H1 (cell line): ENCODE measurements around the gene FGF21. TPM values are rescaled to one million over a fixed set of nuclear protein-coding genes. Genes with fewer than 3 reads are reported as not detected.

Experiments used
- CTCF ChIA-PET: fragments of 300-600 bp; sonication (Branson Sonifier 250); formaldehyde crosslinking; loops from one replicate; lab custom pipeline; 2021; ENCODE audit not compliant: partially characterized antibody; lab: Charles Lee
- POLR2A ChIA-PET: fragments of 300-600 bp; sonication (Branson Sonifier 250); formaldehyde crosslinking; loops from one replicate; lab custom pipeline; 2021; ENCODE audit warnings: inconsistent platforms; ENCODE audit not compliant: partially characterized antibody; lab: Charles Lee
- DNase-seq, 2 experiments: peaks; one replicate each; pipeline versions ENCODE4 v3.0.0 to v3.0.0-alpha.2; 2010 to 2022; ENCODE audit warnings: low spot score in 2 of 2, low read depth in 1 of 2, mixed read lengths in 1 of 2
- FAIRE-seq: peaks from 2 replicates; lab custom pipeline; 2011; peaks lifted over from hg19 to GRCh38; lab: Jason Lieb, UNC
- H2AFZ ChIP-seq: 2 replicates; pipeline ENCODE4 v1.8.1; 2012; ENCODE audit warnings: low read length, inconsistent platforms
- H2AK5ac ChIP-seq: 2 replicates; pipeline ENCODE4 v1.6.1; 2013; ENCODE audit warnings: low read depth, low read length
- H2BK120ac ChIP-seq: replicated peaks from 2 replicates; pipeline ENCODE3; 2013; ENCODE audit warnings: low read depth, low read length, inconsistent platforms
- H2BK12ac ChIP-seq: 2 replicates; pipeline ENCODE4 v1.6.1; 2013; ENCODE audit warnings: low read depth, low read length
- H2BK15ac ChIP-seq: 2 replicates; pipeline ENCODE4 v1.6.1; 2013; ENCODE audit warnings: low read length
- H2BK20ac ChIP-seq: 2 replicates; pipeline ENCODE4 v1.6.1; 2013; ENCODE audit warnings: low read length
- H2BK5ac ChIP-seq: 2 replicates; pipeline ENCODE4 v1.6.1; 2013; ENCODE audit warnings: low read depth, low read length
- H3K14ac ChIP-seq: 2 replicates; pipeline ENCODE4 v1.6.1; 2013; ENCODE audit warnings: inconsistent platforms; ENCODE audit not compliant: insufficient read length
- H3K18ac ChIP-seq: 2 replicates; pipeline ENCODE4 v1.6.1; 2013; ENCODE audit warnings: low read length; ENCODE audit errors: extremely low read depth
- H3K23ac ChIP-seq: 2 replicates; pipeline ENCODE4 v1.6.1; 2013; ENCODE audit warnings: inconsistent platforms; ENCODE audit not compliant: insufficient read length
- H3K23me2 ChIP-seq: 2 replicates; pipeline ENCODE4 v1.6.1; 2013; ENCODE audit warnings: low read depth, low read length
- H3K27ac ChIP-seq: 2 replicates; pipeline ENCODE4 v1.6.1; 2011; ENCODE audit warnings: low read depth, low read length, inconsistent platforms
- H3K27me3 ChIP-seq, 4 experiments: replicated peaks in 1 of 4; 1 replicate in 1 of 4; 2 replicates in 3 of 4; pipeline versions ENCODE4 v1.6.1 to v1.8.1; 2011 to 2013; ENCODE audit warnings: low read length in 3 of 4, mild to moderate bottlenecking in 3 of 4, inconsistent platforms in 2 of 4, mixed read lengths in 2 of 4, moderate library complexity in 1 of 4; ENCODE audit not compliant: control insufficient read depth in 3 of 4, insufficient read depth in 3 of 4; ENCODE audit errors: extremely low read depth in 1 of 4
- H3K36me3 ChIP-seq, 4 experiments: 2 replicates each; pipeline versions ENCODE4 v1.6.1 to v1.8.1; 2011 to 2013; ENCODE audit warnings: mild to moderate bottlenecking in 4 of 4, low read length in 3 of 4, moderate library complexity in 2 of 4, control low read depth in 1 of 4, inconsistent platforms in 1 of 4; ENCODE audit not compliant: insufficient read depth in 4 of 4, control insufficient read depth in 2 of 4
- H3K4ac ChIP-seq: replicated peaks from 2 replicates; pipeline ENCODE3; 2013; ENCODE audit warnings: low read length, low read depth, mixed read lengths, inconsistent platforms; ENCODE audit not compliant: insufficient read length
- H3K4me1 ChIP-seq, 4 experiments: replicated peaks in 1 of 4; 1 replicate in 1 of 4; 2 replicates in 3 of 4; pipeline versions ENCODE4 v1.6.1 to v1.8.1; 2011 to 2013; ENCODE audit warnings: low read length in 3 of 4, inconsistent platforms in 2 of 4, mixed read lengths in 1 of 4; ENCODE audit not compliant: insufficient read depth in 4 of 4, control insufficient read depth in 3 of 4
- H3K4me2 ChIP-seq, 2 experiments: 2 replicates each; pipeline versions ENCODE4 v1.6.1 to v1.8.1; 2011 to 2013; ENCODE audit warnings: low read depth in 2 of 2, low read length in 2 of 2, control low read depth in 1 of 2, inconsistent platforms in 1 of 2, mild to moderate bottlenecking in 1 of 2; ENCODE audit not compliant: insufficient read depth in 1 of 2
- H3K4me3 ChIP-seq, 4 experiments: fragments of 200-600, 300-600 bp in 1 of 4; sonication (generic), shearing (Covaris generic), sonication (Bioruptor Twin) in 1 of 4; 2 replicates each; pipeline versions ENCODE4 v1.5.1 to v1.8.1; 2011 to 2016; ENCODE audit warnings: low read length in 4 of 4, low read depth in 3 of 4, control low read depth in 2 of 4, inconsistent platforms in 2 of 4, mild to moderate bottlenecking in 2 of 4, mixed read lengths in 1 of 4, moderate library complexity in 1 of 4; ENCODE audit not compliant: insufficient read depth in 2 of 4; ENCODE audit errors: extremely low read depth in 1 of 4
- H3K56ac ChIP-seq: replicated peaks from 2 replicates; pipeline ENCODE3; 2013; ENCODE audit warnings: low read depth, mild to moderate bottlenecking, mixed read lengths, low read length, inconsistent platforms; ENCODE audit not compliant: insufficient read length
- H3K79me1 ChIP-seq: 2 replicates; pipeline ENCODE4 v1.6.1; 2013; ENCODE audit warnings: low read depth, low read length, control low read depth
- H3K79me2 ChIP-seq, 2 experiments: 2 replicates each; pipeline versions ENCODE4 v1.6.1 to v1.8.1; 2012 to 2013; ENCODE audit warnings: low read length in 2 of 2, mild to moderate bottlenecking in 2 of 2, inconsistent platforms in 1 of 2; ENCODE audit not compliant: insufficient read depth in 2 of 2, control insufficient read depth in 1 of 2
- H3K9ac ChIP-seq, 4 experiments: replicated peaks in 1 of 4; 1 replicate in 1 of 4; 2 replicates in 3 of 4; pipeline versions ENCODE4 v1.6.1 to v1.8.1; 2011 to 2013; ENCODE audit warnings: low read depth in 3 of 4, low read length in 3 of 4, control low read depth in 2 of 4, mild to moderate bottlenecking in 2 of 4, moderate library complexity in 2 of 4, inconsistent platforms in 1 of 4; ENCODE audit errors: extremely low read depth in 1 of 4
- H3K9me3 ChIP-seq, 2 experiments: 2 replicates each; pipeline versions ENCODE4 v1.6.1 to v1.8.1; 2012 to 2013; ENCODE audit warnings: mild to moderate bottlenecking in 2 of 2, moderate library complexity in 2 of 2, control low read depth in 1 of 2, inconsistent platforms in 1 of 2, low read depth in 1 of 2, low read length in 1 of 2, mixed read lengths in 1 of 2; ENCODE audit not compliant: insufficient read depth in 2 of 2
- H4K20me1 ChIP-seq, 2 experiments: replicated peaks in 1 of 2; 2 replicates each; pipeline versions ENCODE3 to v1.8.1; 2011 to 2013; ENCODE audit warnings: inconsistent platforms in 2 of 2, low read length in 2 of 2, mild to moderate bottlenecking in 1 of 2; ENCODE audit not compliant: insufficient read depth in 2 of 2, control insufficient read depth in 1 of 2
- H4K5ac ChIP-seq: 2 replicates; pipeline ENCODE4 v1.6.1; 2013; ENCODE audit warnings: low read length, low read depth, mixed read lengths, inconsistent platforms; ENCODE audit not compliant: insufficient read length
- H4K8ac ChIP-seq: 2 replicates; pipeline ENCODE4 v1.8.0; 2013; ENCODE audit warnings: mild to moderate bottlenecking, moderate library complexity, low read length, inconsistent platforms; ENCODE audit not compliant: insufficient read depth; ENCODE audit errors: extremely low read depth
- H4K91ac ChIP-seq: replicated peaks from 2 replicates; pipeline ENCODE3; 2013; ENCODE audit warnings: low read length, mixed read lengths, inconsistent platforms; ENCODE audit not compliant: insufficient read length
- CBX5 ChIP-seq: fragments of 300-800, 300-1000 bp; sonication (generic); IDR thresholded peaks from 2 replicates; pipeline ENCODE4 v1.7.1; 2016; ENCODE audit warnings: antibody characterized with exemption, low read length, low read depth
- CTCF ChIP-seq, 3 experiments: IDR thresholded peaks; 1 replicate in 2 of 3; 2 replicates in 1 of 3; pipeline versions ENCODE4 v1.5.1 to v1.6.1; 2011; ENCODE audit warnings: low read length in 3 of 3, mild to moderate bottlenecking in 3 of 3, inconsistent platforms in 2 of 3, low read depth in 1 of 3, moderate library complexity in 1 of 3; ENCODE audit not compliant: insufficient read depth in 1 of 3; ENCODE audit errors: control extremely low read depth in 1 of 3
- SIRT6 ChIP-seq: IDR thresholded peaks from one replicate; pipeline ENCODE4 v1.7.1; 2012; ENCODE audit warnings: low read length, inconsistent platforms
- ZNF274 ChIP-seq: IDR thresholded peaks from 2 replicates; pipeline ENCODE4 v1.7.0; 2012; ENCODE audit warnings: low read length, borderline replicate concordance; ENCODE audit errors: extremely low read depth
- WGBS, 2 experiments: shearing (Covaris generic) in 1 of 2; methylation state at CpG; one replicate each; pipeline versions ENCODE4 v1.1.6 to v1.1.7; 2013 to 2015; ENCODE audit warnings: low lambda C conversion rate in 2 of 2, mixed read lengths in 2 of 2, inconsistent platforms in 1 of 2, low coverage in 1 of 2, missing lambda C conversion rate in 1 of 2; ENCODE audit not compliant: insufficient replicate concordance in 2 of 2, insufficient coverage in 1 of 2, insufficient read length in 1 of 2; ENCODE audit errors: extremely low coverage in 1 of 2, missing lambda C conversion rate in 1 of 2; 5-methylcytosine and 5-hydroxymethylcytosine counted together
- polyA plus RNA-seq, 7 experiments: library from polyadenylated mRNA; depleted of rRNA in 3 of 7; stranded (reverse) in 5 of 7; unstranded in 2 of 7; fragments of >200 nt in 5 of 7; fragments of 200-250 nt in 2 of 7; gene quantifications; 1 replicate in 5 of 7; 2 replicates in 1 of 7; 4 replicates in 1 of 7; pipeline versions ENCODE4 v1.2.1 to v1.2.3, GENCODE V29; 2011 to 2013; ENCODE audit warnings: missing spikeins in 2 of 7, mixed read lengths in 2 of 7
- total RNA-seq: library from RNA; stranded (reverse); fragmentation: NEBNext Ultra II Directional; extraction: Animal tissue kit (Norgen Biotek cat#: 25700); gene quantifications from 2 replicates; pipeline ENCODE4 v1.2.1, GENCODE V29; 2021
- TF ChIP-seq, protein P1 (sequence below): IDR thresholded peaks from 2 replicates; pipeline ENCODE4 v1.6.1; 2012; ENCODE audit warnings: inconsistent platforms
- TF ChIP-seq, protein P2 (sequence below): IDR thresholded peaks from 2 replicates; pipeline ENCODE4 v1.6.1; 2012; ENCODE audit warnings: low read length, inconsistent platforms

Gene FGF21
- total and polyA plus RNA-seq, 2 of the 8 experiments (the other 6 are each of a cell fraction or from before 2014, with no cell fraction given) = 0.48 to 0.80 TPM

- no peak overlapping the region for H3K27ac ChIP-seq
- POLR2A ChIA-PET = no interaction called here
- H3K23me2 ChIP-seq = peaks cover 5% of the 10 kb centered on the region; the same call in 1 of the 2 replicates
- 91% methylated on average over 4 of the region's 4 CpGs; no CpG with 5 or more reads in 1 of the 2 experiments for WGBS, 2 experiments
- no peak overlapping the region for H4K8ac ChIP-seq
- TF ChIP-seq, protein P1, sequence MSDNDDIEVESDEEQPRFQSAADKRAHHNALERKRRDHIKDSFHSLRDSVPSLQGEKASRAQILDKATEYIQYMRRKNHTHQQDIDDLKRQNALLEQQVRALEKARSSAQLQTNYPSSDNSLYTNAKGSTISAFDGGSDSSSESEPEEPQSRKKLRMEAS = no peak
- TF ChIP-seq CTCF (IDR thresholded peaks at IDR 0.05; ENCODE audit: control extremely low read depth in 1 of 3, insufficient read depth in 1 of 3, low read depth in 1 of 3, low read length in 3 of 3) (no peak), SIRT6 (no peak), CBX5 (no peak), ZNF274 (no peak)
- TF ChIP-seq, protein P2, sequence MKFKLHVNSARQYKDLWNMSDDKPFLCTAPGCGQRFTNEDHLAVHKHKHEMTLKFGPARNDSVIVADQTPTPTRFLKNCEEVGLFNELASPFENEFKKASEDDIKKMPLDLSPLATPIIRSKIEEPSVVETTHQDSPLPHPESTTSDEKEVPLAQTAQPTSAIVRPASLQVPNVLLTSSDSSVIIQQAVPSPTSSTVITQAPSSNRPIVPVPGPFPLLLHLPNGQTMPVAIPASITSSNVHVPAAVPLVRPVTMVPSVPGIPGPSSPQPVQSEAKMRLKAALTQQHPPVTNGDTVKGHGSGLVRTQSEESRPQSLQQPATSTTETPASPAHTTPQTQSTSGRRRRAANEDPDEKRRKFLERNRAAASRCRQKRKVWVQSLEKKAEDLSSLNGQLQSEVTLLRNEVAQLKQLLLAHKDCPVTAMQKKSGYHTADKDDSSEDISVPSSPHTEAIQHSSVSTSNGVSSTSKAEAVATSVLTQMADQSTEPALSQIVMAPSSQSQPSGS = no peak
- DNase-seq = no peak
- H3K4me3 ChIP-seq = no peak overlapping the region
- no peak overlapping the region for H2BK120ac ChIP-seq
- no peak overlapping the region for H4K5ac ChIP-seq
- no peaks in the 10 kb centered on the region for H3K79me1 ChIP-seq
- H3K9me3 ChIP-seq = no peaks in the 10 kb centered on the region
- H3K56ac ChIP-seq = no peak overlapping the region
- H4K20me1 ChIP-seq = no peaks in the 10 kb centered on the region
- H3K4me2 ChIP-seq = no peak overlapping the region
- H2AFZ ChIP-seq = no peak overlapping the region
- H4K91ac ChIP-seq = no peak overlapping the region
- peaks cover 0 to 7% (median 0%) of the 10 kb centered on the region in 4 experiments; a peak in 4 of 7 replicates for H3K4me1 ChIP-seq
- no peak overlapping the region for H3K18ac ChIP-seq
- no peak overlapping the region for H2BK20ac ChIP-seq
- H3K14ac ChIP-seq = no peak overlapping the region
- no peaks in the 10 kb centered on the region for H3K36me3 ChIP-seq
- H2BK12ac ChIP-seq = no peak overlapping the region
- no peak overlapping the region for H3K9ac ChIP-seq
- H3K79me2 ChIP-seq = no peaks in the 10 kb centered on the region
- no peak overlapping the region for H2AK5ac ChIP-seq
- CTCF ChIA-PET = no interaction called here
- no peak overlapping the region for H2BK15ac ChIP-seq
- no peak overlapping the region for H2BK5ac ChIP-seq
- H3K4ac ChIP-seq = no peak overlapping the region
- H3K27me3 ChIP-seq = no peaks in the 10 kb centered on the region
- FAIRE-seq = no peak
- no peak overlapping the region for H3K23ac ChIP-seq
Observed at GRCh38 chr19:48731452-48731851, 23.9 kb upstream of the FGF21 start.
